K562 (cell line): ENCODE data around the gene SHC1. TPM values are rescaled to one million over a fixed set of nuclear protein-coding genes. Genes with fewer than 3 reads are reported as not detected.
A peak's percentile ranks its signal among the peaks of the same experiment; 100 is the strongest.

Experiments
- ASH1L ChIP-seq: fragments of 450-650 bp; IDR thresholded peaks from 2 replicates; pipeline ENCODE4 v1.6.1; 2018; ENCODE audit warnings: borderline replicate concordance, mild to moderate bottlenecking, low read depth; ENCODE audit not compliant: partially characterized antibody
- BRCA1 ChIP-seq, 2 experiments: fragments of 450-650 bp in 1 of 2; sonication (generic) in 1 of 2; formaldehyde crosslinking in 1 of 2; IDR thresholded peaks; 2 replicates each; pipeline versions ENCODE4 v1.5.0 to v1.6.1; 2017 to 2020; ENCODE audit warnings: mild to moderate bottlenecking in 1 of 2, missing genetic modification reagents in 1 of 2
- BRF1 ChIP-seq: IDR thresholded peaks from 3 replicates; pipeline ENCODE4 v1.6.1; 2011; ENCODE audit warnings: borderline replicate concordance, mild to moderate bottlenecking; ENCODE audit not compliant: insufficient read length; ENCODE audit errors: extremely low read depth
- FOS ChIP-seq: IDR thresholded peaks from 3 replicates; pipeline ENCODE4 v1.6.1; 2011; ENCODE audit not compliant: insufficient read length; ENCODE audit errors: extremely low read depth
- FOXJ3 ChIP-seq: sonication (generic); formaldehyde crosslinking; IDR thresholded peaks from 2 replicates; pipeline ENCODE4 v1.4.0; 2020; ENCODE audit warnings: mild to moderate bottlenecking, missing genetic modification reagents
- HDAC3 ChIP-seq: fragments of 450-650 bp; IDR thresholded peaks from 2 replicates; pipeline ENCODE4 v1.6.1; 2018; ENCODE audit warnings: borderline replicate concordance, mild to moderate bottlenecking, moderate library complexity; ENCODE audit not compliant: partially characterized antibody
- HNRNPLL ChIP-seq: fragments of 200-400 bp; formaldehyde crosslinking; IDR thresholded peaks from 2 replicates; pipeline ENCODE4 v1.6.1; 2017; ENCODE audit warnings: low read length, low read depth, mild to moderate bottlenecking; ENCODE audit not compliant: poor library complexity, severe bottlenecking
- NFXL1 ChIP-seq: fragments of 450-650 bp; formaldehyde crosslinking; IDR thresholded peaks from 2 replicates; pipeline ENCODE4 v1.4.0; 2021; ENCODE audit warnings: mild to moderate bottlenecking
- PCBP1 ChIP-seq: fragments of 200-400 bp; formaldehyde crosslinking; IDR thresholded peaks from 2 replicates; pipeline ENCODE4 v1.6.1; 2018; ENCODE audit warnings: mild to moderate bottlenecking, low read depth, low read length; ENCODE audit not compliant: poor library complexity, severe bottlenecking
- SMARCE1 ChIP-seq: fragments of 450-650 bp; IDR thresholded peaks from 2 replicates; pipeline ENCODE4 v1.7.1; 2016; ENCODE audit warnings: mild to moderate bottlenecking
- TEAD1 ChIP-seq, 2 experiments: fragments of 450-650 bp in 1 of 2; sonication (generic) in 1 of 2; formaldehyde crosslinking; IDR thresholded peaks; 2 replicates each; pipeline versions ENCODE4 v1.4.0 to v1.8.0; 2020 to 2022; ENCODE audit warnings: mild to moderate bottlenecking in 2 of 2, missing genetic modification reagents in 1 of 2
- TRIM28 ChIP-seq: fragments of 450-650 bp; IDR thresholded peaks from 2 replicates; pipeline ENCODE4 v1.6.1; 2017
- ZNF140 ChIP-seq: fragments of 250-450 bp; sonication (Bioruptor Pico); IDR thresholded peaks from 2 replicates; pipeline ENCODE4 v1.8.0; 2021; ENCODE audit warnings: moderate library complexity, mild to moderate bottlenecking, inconsistent platforms
- ZNF175 ChIP-seq: fragments of 200-800 bp; sonication (Bioruptor generic); IDR thresholded peaks from 2 replicates; pipeline ENCODE4 v1.6.1; 2016; ENCODE audit warnings: low read depth, mild to moderate bottlenecking, missing genetic modification characterization, missing compliant biosample characterization
- ZNF253 ChIP-seq: fragments of 250-450 bp; sonication (Bioruptor Pico); conservative IDR thresholded peaks from 2 replicates; pipeline ENCODE4 v1.6.1; 2021; ENCODE audit warnings: mild to moderate bottlenecking
- polyA plus RNA-seq, 8 experiments: library from polyadenylated mRNA; depleted of rRNA in 4 of 8; stranded (reverse) in 5 of 8; unstranded in 3 of 8; fragments of >200 nt; fragmentation: Nextera tagmentation in 2 of 8; fragmentation: Illumina TruSeq in 1 of 8; extraction: Ambion mirVana in 2 of 8; extraction: Trizol in 1 of 8; gene quantifications; 2 replicates each; pipeline versions ENCODE4 v1.2.1 to v1.2.3, GENCODE V29; 2011 to 2014; ENCODE audit warnings: inconsistent platforms in 1 of 8, missing spikeins in 1 of 8
- total RNA-seq, 7 experiments: library from RNA; depleted of rRNA in 6 of 7; stranded (reverse); fragments of >200 nt in 6 of 7; fragmentation: Illumina TruSeq in 2 of 7; extraction: Trizol in 2 of 7; gene quantifications; 2 replicates each; pipeline versions ENCODE4 v1.2.1 to v1.2.3, GENCODE V29; 2011 to 2021; ENCODE audit warnings: low replicate concordance in 1 of 7
- TF ChIP-seq, protein P1 (sequence below): fragments of 250-450 bp; sonication (Bioruptor Pico); IDR thresholded peaks from 2 replicates; pipeline ENCODE4 v1.9.0; 2021; ENCODE audit warnings: mild to moderate bottlenecking
- TF ChIP-seq, protein P2 (sequence below): fragments of 250-450 bp; sonication (Bioruptor Pico); IDR thresholded peaks from 2 replicates; pipeline ENCODE4 v1.5.0; 2022; ENCODE audit warnings: mild to moderate bottlenecking
- TF ChIP-seq, protein P3 (sequence below): sonication (generic); formaldehyde crosslinking; IDR thresholded peaks from 2 replicates; pipeline ENCODE4 v1.8.0; 2022; ENCODE audit warnings: mild to moderate bottlenecking, missing genetic modification reagents, borderline replicate concordance
- TF ChIP-seq, protein P4 (sequence below): fragments of 450-650 bp; formaldehyde crosslinking; IDR thresholded peaks from 2 replicates; pipeline ENCODE4 v1.4.0; 2022; ENCODE audit warnings: missing genetic modification characterization
- TF ChIP-seq, protein P5 (sequence below): sonication (generic); formaldehyde crosslinking; IDR thresholded peaks from 2 replicates; pipeline ENCODE4 v1.8.0; 2022; ENCODE audit warnings: missing genetic modification reagents, mild to moderate bottlenecking, borderline replicate concordance

Gene SHC1
- total and polyA plus RNA-seq, 9 of the 15 experiments (the other 6 are each of a cell fraction or from before 2014, with no cell fraction given): 4.1 to 113 (median 51.9) TPM

DNA sequence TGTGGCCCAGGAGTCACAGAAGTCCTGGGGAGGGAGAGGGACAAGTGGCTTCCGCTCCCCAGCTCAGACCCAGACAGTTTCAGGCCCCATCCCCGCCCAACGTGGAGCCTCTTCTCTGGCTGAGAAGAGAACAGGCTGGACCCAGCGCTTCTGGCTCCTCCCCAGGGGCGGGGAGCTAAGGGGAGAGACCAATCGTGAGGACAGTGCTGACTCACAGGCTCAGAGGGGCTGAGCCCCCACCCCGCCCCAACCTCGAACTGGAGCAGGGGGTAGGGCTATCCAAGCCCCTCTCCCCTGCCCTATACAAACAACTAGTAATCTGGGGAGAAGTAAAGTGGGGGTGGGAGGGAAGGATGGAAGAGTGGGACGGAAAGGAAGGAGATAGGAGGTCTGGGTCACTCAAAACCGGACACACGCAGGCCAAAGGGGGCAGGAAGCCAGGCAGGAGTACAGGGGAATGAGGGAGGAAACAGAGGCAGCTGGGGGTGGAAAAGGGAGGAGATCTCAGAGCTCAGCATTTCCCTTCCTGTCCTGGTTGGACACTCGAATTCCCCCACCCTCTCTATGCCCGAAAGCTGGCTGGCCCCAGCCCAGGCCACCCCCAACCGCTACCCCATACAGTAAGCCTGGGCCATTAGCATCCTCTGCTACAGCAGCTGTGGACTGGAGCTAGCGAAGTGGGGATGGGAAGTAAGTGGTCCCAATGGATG, at the start of gene SHC1 (continued):
- TF ChIP-seq BRF1 (no peak), ASH1L (no peak), TRIM28 (no peak), PCBP1 (no peak), HNRNPLL (no peak), TEAD1 (CRISPR knock-in tag; IDR thresholded peaks at IDR 0.05) (0 out of 4 replicates have a peak, but pooled peaks of 1 of the 2 experiments have one; percentile 35), FOXJ3 (CRISPR knock-in tag) (no peak), HDAC3 (no peak), ZNF253 (CRISPR knock-in tag) (no peak), FOS (no peak), BRCA1 (IDR thresholded peaks at IDR 0.05) (no peak), BRCA1 (CRISPR knock-in tag; IDR thresholded peaks at IDR 0.05) (no peak), SMARCE1 (peak; percentile 54; the same call in 1 of the 2 replicates), ZNF140 (no peak), ZNF175 (CRISPR knock-in tag) (no peak), NFXL1 (no peak)
- TF ChIP-seq, protein P1, sequence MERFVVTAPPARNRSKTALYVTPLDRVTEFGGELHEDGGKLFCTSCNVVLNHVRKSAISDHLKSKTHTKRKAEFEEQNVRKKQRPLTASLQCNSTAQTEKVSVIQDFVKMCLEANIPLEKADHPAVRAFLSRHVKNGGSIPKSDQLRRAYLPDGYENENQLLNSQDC (CRISPR knock-in tag): no peak
- TF ChIP-seq, protein P2, sequence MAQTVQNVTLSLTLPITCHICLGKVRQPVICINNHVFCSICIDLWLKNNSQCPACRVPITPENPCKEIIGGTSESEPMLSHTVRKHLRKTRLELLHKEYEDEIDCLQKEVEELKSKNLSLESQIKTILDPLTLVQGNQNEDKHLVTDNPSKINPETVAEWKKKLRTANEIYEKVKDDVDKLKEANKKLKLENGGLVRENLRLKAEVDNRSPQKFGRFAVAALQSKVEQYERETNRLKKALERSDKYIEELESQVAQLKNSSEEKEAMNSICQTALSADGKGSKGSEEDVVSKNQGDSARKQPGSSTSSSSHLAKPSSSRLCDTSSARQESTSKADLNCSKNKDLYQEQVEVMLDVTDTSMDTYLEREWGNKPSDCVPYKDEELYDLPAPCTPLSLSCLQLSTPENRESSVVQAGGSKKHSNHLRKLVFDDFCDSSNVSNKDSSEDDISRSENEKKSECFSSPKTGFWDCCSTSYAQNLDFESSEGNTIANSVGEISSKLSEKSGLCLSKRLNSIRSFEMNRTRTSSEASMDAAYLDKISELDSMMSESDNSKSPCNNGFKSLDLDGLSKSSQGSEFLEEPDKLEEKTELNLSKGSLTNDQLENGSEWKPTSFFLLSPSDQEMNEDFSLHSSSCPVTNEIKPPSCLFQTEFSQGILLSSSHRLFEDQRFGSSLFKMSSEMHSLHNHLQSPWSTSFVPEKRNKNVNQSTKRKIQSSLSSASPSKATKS (CRISPR knock-in tag): no peak
- TF ChIP-seq, protein P3, sequence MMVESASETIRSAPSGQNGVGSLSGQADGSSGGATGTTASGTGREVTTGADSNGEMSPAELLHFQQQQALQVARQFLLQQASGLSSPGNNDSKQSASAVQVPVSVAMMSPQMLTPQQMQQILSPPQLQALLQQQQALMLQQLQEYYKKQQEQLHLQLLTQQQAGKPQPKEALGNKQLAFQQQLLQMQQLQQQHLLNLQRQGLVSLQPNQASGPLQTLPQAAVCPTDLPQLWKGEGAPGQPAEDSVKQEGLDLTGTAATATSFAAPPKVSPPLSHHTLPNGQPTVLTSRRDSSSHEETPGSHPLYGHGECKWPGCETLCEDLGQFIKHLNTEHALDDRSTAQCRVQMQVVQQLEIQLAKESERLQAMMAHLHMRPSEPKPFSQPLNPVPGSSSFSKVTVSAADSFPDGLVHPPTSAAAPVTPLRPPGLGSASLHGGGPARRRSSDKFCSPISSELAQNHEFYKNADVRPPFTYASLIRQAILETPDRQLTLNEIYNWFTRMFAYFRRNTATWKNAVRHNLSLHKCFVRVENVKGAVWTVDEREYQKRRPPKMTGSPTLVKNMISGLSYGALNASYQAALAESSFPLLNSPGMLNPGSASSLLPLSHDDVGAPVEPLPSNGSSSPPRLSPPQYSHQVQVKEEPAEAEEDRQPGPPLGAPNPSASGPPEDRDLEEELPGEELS (CRISPR knock-in tag): no peak
- TF ChIP-seq, protein P4, sequence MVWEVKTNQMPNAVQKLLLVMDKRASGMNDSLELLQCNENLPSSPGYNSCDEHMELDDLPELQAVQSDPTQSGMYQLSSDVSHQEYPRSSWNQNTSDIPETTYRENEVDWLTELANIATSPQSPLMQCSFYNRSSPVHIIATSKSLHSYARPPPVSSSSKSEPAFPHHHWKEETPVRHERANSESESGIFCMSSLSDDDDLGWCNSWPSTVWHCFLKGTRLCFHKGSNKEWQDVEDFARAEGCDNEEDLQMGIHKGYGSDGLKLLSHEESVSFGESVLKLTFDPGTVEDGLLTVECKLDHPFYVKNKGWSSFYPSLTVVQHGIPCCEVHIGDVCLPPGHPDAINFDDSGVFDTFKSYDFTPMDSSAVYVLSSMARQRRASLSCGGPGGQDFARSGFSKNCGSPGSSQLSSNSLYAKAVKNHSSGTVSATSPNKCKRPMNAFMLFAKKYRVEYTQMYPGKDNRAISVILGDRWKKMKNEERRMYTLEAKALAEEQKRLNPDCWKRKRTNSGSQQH (CRISPR knock-in tag): no peak
- TF ChIP-seq, protein P5, sequence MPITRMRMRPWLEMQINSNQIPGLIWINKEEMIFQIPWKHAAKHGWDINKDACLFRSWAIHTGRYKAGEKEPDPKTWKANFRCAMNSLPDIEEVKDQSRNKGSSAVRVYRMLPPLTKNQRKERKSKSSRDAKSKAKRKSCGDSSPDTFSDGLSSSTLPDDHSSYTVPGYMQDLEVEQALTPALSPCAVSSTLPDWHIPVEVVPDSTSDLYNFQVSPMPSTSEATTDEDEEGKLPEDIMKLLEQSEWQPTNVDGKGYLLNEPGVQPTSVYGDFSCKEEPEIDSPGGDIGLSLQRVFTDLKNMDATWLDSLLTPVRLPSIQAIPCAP (CRISPR knock-in tag): no peak
